Measurements from ENCODE around the gene PACRG.
A peak's percentile ranks its signal among the peaks of the same experiment; 100 is the strongest.

Gene PACRG

DNA sequence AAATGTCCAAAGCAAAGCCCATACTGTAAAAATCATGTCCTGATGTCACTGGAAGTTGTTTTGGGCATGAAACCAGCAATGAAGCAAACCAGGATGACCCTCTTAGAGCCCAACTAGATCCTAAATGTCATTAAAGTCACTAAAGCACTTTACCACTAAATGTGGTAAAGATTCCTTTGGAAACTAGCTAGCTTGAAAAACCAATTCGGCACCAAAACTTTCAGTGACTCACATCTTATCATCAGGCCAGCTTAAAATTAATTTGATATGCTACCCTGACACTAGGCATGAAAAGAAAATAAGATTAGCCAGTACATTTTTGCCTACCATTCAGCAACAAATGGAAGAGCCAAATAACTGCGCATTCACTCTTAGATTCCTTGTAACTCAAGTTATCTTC, 145.8 kb downstream of the PACRG start:
- no peak for DNase-seq

DNA sequence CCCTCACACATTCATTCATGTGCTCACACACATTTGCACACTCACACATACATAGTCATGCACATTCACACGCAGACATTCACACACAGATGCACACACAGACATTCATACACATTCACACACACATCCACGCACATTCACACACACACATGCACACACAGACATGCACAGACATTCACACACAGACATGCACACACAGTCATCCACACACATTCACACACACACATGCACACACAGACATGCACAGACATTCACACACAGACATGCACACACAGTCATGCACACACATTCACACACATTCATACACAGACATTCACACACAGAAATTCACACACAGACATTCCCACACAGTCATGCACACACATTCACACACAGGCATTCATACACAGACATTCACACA, 147.3 kb downstream of the PACRG start:
- no peak for DNase-seq

DNA sequence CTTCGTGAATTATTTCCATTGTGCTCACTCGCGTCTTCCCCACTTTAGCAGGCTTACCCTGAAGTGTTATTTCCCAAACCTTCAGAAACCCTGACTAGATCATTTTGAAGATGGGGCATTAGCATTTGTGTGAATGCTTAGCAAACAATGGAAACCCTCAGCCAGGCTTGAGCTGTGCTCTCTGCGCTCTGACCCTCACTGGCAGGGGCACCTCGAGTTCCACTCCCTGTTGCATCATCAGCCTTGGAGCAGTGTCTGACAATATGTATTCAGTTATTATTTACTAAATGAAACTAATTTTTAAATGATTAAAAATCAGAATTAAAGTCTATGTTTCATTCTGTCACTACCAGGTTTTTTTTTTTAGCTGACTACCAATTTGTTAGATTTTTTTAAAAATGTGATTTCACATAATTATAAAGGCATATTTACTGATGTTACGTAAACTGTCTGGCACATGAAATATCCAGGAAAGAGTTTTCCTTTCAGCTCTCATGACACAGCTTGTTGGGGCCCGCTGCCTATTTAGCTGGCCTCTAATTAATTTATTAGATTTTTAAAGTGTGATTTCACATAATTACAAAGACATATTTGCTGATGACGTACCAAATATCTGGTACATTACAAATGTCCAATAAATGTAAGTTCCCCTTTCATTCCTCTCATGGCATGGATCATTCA, 155.2 kb downstream of the PACRG start:
- no peak for DNase-seq

DNA sequence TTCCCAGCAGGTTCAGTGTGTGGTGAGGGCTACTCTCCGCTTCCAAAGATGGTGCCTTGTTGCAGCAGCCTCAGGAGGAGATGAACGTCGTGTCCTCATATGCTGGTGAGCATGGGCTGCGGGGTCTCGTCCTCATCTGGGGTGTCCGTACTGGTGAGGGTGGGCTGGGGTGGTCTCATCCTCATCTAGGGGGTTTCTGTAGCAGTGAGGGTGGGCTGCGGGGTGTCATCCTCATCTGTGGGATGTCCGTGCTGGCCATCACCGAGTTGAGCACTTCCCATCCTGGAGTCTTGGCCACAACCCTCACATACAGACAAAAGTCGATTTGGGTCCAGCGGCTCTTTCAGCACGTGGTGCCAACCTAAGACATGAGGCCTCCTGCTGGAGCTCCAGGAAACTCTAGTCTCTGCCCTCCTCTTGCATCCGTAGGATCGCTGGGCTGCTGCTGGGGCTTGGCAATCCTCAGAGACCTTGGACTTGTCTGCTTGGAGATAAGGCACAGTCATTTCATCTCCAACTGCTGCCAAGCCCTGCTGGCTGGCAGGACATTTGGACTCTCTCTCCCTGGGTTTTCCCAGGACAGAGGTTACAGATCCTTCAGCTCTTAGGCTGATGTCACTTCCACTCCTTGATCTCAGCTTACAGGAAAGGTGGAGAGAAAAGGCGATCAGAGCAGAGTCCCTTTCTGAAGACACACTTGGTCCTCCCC, 160.4 kb downstream of the PACRG start:
- DNase-seq: no peak

DNA sequence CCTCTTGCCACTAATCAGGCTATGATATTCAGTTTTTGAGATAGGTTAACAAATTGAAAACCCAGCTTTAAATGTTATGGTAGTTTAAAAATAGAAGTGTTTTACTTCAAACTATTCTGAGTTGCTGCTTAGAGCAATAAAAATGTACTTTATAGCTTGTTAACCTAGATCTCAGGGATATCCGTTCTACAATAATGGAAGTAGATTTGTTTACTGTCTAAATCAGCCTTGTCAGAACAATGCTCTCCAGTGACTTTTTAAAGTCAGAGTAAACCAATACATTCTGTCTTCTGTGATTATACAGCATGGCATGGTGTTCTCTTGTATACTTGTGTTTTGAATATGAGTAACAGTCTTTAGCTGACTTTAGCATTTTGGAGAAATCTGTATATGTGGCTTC, 161.5 kb downstream of the PACRG start:
- no peak for DNase-seq

DNA sequence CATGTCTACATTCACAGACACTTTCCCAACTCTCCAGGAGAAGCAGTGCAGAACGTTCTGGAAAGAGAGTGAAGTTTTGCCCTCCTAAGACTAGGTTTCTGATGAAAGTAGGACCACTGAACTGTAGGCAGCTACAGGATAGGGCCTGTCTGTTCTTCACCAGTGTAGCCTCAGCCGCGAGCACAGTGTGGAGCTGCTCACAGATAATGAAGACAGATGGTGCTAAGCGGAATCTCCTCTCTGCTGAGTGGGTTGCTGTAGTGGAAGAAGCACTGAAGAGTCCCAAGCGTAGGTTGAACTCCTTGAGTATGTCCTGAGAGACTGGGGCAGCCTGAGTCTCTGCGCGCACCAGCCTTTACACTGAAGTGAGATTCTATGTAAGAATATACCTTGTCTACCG, 170.2 kb downstream of the PACRG start:
- no peak for DNase-seq

DNA sequence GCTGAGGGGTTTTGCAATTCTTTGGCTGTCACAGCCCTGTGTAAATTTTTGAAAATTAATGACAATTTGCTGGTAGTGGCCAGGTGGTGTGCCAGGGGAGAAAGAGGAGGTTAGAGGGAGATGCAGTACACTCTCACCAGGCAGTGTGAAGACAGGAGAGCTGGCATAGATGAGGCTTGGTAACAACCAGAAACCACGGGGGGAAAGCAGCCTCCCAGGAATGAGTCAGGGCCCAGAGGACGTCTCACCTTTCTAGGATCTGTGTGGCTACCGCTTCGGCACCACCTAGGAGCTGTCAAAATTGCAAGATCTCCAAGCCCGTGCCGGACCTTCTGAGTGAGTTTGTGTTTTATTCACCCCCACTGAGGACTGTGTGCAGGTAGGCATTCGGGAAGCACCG, 171.4 kb downstream of the PACRG start:
- no peak for DNase-seq

DNA sequence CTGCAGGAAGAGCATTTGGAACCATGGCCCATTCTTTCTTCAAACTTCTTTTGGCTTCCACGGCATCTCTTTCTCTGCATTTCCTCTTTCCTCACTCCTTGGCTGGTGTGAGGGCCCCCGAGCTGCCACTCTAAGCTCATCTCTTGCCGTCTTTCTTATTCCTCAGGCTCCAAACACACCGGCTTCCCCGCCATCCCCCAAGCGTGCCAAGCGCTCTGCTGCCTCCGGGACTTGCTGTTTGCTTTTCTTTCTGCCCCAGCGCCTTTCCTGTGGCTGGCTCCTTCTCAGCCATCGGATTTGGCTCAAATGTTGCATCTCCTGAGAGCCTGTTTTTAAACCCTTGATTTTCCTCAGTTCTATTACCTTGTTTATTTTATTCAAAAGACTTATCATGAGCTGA, 172.7 kb downstream of the PACRG start:
- no peak for DNase-seq

DNA sequence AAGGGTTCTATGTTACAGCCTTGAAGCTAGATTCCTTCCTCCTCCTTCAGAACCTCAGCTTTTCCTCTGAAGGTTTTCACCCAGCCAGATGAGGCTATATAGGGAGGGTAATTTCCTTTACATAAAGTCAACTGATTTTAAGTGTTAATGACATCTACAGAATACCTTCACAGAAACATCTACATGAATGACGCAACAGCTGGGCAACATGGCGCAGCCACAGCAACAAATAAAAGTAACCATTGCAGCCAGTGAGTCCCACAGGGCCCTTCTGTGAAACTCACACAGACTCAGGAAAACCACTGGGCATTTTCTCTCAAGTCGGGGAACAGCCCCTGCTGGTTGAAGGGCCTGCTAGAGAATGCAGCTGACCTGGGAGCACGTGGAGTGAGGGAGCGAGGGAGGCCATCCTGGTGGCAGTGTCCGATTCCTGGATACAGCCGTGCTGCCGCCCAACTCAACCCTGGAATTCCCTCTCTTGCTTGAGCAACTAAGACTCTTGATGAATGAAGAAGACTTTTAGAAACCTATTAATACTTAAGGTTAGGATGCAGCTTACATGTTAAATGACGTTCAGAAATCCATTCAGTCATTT, 176.4 kb downstream of the PACRG start:
- DNase-seq: no peak

DNA sequence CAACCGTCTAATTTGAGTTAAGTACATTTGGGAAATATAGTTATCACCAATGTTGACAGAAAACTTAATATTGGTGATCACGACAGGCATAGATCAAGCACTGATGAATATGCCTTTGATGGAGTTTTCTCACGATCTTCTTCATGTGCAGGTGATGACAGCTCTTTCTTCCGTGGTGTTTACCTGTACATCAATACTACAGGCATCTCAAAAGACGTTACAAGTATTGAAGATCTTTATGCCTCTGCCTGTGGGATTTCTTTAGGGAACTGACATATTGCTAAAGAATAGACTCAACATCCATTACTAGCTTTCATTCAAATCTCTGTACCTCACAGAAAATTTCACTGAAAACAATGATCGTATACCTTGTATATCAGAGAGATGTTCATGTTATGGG, 178.7 kb downstream of the PACRG start:
- no peak for DNase-seq

DNA sequence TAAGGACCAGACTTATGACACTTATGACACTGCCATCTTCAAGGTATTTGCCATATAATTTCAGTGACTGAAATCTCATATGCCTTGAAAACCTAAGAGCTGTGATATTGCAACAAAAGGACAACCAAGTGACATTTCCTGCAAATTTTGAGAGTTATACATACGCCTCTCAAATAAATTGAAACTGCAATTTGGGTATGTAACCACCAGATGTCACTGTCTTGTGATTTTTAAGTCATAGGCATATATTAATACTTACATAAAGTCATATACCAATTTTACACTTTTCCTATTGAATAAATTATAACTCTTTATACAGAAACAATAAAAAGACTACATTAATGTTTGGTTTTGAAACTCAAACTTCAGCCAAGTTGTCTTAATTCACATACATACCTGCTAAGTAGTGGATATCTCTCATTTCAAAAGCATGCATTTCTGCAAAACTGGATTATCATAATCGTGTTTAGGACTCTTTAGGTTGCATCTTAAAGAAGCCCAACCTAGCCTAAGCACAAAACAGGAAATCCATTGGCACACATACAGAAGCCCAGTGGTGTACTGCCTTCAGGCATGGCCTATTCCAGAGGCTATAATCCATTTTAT, 180.2 kb downstream of the PACRG start:
- peak; percentile 11 for DNase-seq

DNA sequence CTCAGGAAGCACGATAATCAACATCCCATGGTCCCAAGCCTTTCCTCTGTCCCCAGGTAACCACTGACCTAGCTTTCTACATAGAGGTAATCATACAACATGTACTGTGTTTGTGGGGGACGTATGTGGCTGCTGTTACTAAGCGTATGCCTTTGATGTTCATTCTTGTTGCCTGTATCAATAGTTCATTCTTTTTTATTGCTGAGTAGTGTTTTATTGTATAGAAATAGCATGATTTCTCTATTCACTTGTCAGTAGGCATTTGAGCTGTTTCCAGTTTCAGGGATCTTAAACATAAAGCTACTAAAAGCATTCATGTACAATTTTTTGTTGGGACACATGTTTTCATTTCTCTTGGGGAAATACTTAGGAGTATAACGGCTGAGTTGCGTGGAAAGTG, 185.4 kb downstream of the PACRG start:
- no peak for DNase-seq

DNA sequence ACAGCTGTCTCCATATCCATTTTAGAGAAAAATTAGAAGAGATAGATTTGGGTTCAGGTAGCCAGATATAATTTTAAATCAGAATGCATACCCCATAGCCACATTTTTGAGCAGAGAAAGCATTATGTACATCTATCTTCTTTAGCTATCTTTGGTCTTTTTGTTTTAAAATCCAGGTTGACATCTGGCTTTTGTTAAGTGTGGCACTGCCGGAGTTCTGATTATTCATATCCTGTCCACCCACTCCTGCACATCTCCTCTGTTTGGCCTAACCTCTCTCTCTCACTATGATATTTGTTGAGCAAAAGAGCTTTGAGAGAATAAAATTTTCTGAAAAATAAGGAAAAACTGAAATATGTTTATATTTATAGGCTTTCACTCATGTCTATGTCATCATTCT, 189.7 kb downstream of the PACRG start:
- DNase-seq: peak; percentile 68

DNA sequence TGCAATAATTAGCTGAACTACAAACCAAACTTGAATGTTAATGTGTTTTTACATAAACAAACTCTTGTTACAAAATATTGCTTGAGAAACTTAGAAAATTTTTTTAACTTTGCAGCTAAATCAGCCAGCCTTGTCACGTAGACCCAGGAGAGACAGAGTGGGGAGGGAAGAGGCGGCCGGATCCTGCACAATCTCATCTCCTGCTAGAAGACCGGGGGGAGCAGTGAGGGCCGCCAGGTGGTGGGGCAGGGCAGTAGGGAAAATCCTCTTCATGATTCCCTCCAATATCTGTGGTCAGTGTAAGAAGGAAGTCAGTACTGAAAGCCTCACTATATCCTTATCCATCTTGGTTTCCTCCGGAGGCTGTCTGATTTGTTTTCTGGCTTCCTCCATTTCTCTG, 193.3 kb downstream of the PACRG start:
- DNase-seq: no peak

DNA sequence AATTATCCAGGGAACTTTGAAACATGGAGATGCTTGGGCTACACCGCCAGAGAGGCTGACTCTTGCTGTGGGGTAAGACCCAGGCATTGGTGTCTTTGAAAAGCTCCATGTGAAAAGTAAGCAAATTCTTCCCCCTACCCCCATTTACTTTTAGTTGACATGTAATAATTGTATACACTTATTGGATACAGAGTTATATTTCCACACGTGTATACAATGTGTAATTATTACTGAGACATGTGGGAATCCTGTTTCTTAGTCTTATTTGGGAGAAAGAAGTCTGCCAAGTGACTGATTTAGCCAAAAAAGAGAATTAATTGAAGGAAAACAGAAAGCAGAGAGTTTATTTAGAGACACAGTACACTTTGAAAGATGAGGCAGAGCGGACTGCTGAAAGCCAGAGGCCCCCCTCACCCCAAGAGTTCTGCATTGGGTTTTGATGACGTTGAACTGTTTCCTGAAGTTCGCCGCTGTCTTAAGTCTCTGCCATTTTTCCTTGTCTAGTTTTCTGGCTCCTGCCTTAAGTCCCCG, 193.8 kb downstream of the PACRG start:
- DNase-seq: no peak

DNA sequence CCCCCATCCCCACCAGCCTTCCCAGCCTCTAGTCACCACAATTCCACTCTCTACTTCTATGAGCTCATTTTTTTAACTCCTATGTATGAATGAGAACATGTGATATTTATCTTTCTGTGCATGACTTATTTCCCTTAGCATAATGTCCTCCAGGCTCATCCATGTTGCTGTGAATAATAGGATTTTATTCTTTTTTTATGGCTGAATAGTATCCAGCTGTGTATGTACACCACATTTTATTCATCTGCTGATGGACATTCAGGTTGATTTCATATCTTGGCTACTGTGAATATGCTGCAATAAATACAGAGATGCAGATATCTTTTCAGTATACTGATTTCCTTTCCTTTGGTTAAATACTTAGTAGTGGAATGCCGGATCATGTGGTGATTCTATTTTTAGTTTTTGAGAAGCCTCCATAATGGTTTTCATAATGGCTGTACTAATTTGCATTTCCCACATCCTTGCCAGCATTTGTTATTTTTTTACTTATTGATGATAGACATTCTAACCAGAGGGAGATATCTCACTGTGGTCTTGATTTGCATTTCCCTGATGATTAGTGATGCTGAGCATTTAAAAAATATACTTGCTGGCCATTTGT, 194.9 kb downstream of the PACRG start:
- no peak for DNase-seq

DNA sequence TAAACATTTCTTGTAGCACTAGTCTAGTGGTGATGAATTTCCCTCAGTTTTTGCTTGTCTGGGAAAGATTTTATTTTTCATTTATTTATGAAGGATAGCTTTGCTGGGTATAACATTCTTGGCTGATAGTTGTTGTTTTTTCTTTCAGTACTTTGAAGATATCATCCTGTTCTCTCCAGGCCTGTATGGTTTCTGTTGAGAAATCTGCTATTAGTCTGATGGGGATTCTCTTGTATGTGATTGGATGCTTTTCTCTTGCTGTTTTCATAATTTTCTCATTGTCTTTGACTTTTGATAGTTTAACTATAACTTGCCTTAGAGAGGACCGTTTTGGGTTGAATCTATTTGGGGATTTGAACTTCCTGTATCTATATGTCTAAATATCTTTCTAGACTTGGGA, 207.1 kb downstream of the PACRG start:
- no peak for DNase-seq

DNA sequence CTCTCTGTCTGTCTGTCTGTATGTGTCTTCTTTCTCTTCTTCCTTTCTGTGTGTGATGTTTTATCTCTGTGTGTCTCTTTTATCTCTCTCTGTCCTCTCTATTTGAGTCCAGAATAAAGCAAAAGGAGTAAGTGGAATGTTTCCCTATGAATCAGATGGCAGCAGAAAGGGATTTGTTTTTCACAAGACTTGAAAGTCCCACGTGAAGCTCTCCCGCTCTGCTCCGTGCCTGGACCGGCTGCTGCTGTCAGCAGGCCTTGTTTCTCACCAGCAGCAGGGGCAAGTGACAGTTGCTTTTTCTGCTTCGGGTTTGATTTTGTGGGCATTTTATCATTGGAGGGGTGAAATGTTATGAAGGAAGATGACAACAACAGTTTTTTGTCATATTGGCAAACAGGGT, 212.7 kb downstream of the PACRG start:
- DNase-seq: no peak

DNA sequence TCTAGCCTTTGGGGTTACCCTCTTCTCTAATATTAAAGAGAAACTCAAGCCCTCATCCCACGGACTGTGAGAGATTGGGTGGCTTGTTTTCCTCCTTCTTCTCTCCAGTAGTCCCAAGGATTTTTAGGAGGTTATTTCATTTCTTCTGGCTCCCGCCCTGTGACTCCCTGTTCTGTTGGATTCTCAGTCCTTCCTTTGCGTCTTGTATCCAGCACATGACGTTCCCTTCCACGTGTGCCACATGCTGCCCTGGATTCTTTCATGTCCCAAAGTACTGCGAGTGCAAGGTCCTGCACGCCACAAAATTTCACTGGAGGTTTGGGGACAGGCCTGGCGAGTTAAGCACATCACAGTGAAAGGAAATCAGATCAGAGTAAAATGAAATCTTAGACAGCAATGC, 213.4 kb downstream of the PACRG start:
- no peak for DNase-seq

DNA sequence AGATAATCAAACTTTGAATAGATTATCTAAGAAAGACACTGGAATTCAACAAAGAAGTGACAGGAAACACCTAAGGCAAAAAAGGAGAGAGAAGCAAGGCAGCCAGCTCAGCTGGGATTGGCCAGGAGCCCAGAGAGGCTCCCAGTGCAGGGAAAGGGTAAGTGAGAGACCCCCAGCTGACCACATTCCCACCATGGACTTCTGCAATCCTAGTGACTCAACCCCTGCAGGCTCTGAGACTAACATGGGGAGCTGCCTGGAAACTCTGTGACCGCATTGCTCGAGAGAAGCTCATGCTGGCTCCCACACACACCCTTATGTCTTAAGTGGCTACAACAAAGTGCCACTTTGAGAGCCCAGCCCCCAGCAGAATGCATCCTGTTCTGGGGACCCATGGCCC, 215.1 kb downstream of the PACRG start:
- no peak for DNase-seq

DNA sequence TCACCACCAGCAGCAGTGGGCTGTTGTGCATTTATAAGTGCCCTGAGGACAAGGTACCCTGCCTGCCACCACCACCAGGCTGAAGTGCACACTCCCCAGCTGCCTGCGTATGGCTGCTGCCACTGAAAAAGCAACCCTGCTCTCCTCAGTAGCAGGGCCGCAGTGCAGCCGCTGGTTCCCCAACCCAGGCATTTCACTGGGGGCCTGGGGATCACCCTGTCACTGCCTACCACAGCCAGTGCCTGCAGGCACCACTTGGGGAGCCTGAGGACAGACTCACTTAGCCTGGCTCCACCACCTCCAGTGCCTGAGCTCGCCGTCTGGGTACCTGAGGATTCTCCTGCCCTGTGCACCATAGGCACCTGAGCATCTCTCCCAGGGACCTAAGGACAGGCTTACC, 215.6 kb downstream of the PACRG start:
- DNase-seq: no peak

DNA sequence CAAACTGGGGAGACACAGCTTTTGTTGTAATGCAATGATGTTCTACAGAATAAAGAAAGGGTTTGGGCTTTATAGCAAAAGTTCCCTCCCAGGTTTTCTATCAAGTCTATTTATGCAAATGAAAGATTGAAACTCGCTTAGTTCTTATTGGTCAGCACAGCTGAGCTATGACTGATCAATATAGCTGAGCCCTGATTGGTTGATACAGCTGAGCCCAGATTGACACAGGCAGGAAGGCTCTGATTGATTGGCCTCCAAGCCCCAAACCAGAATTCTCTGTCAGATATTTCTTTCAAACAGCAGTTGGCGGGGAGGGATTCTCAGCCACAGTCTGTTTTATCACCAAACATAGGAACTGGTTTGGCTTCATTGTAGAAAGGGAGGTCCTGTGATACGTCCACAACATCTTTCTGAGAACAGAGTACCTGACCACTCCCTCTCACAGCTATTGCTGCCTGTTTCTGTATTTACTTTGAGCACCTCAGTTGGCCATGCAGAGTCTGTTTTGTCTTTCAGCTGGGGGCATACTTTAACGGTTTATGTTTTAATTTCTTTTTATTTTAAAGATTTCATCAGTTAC, 223.5 kb downstream of the PACRG start:
- no peak for DNase-seq

DNA sequence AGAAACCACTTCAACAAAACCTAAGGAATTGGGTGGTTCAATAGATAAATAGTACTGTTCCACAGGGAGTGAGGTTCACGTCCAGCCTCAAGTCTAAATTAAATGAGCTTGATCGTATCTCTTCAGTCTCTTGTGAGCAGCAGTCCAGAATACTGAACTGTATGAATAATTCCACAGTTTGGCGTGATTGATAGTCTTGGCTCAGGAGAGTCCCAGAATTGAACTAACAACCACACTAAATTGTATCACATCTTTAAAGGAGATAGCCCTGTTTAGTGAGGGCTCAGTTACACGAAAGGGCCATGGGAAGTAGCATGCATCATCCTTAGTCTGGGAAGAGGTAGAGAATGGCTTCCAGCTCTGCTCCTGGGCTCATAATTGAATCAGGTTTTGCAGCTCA, 224.6 kb downstream of the PACRG start:
- DNase-seq: no peak

Data from HCEC 1CT (cell line).